Skeletal muscle tissue (tissue), 4 donors: ENCODE measurements around the gene VAT1. TPM values are rescaled to one million over a fixed set of nuclear protein-coding genes. Genes with fewer than 3 reads are reported as not detected.
"Not testable (repeated sequence)": the region's sequence is repeated elsewhere in the genome, so short reads cannot be mapped to it uniquely, and the experiment has no call there.

Experiments
- H3K27ac ChIP-seq: one replicate; pipeline ENCODE4 v1.7.0; 2013; ENCODE audit warnings: mild to moderate bottlenecking, low read depth, low read length, inconsistent platforms
- H3K27me3 ChIP-seq, 3 donors: one replicate each; pipeline ENCODE4 v1.7.0; 2013; ENCODE audit warnings: low read length in 3 of 3; ENCODE audit not compliant: control insufficient read depth in 3 of 3, insufficient read depth in 3 of 3
- H3K36me3 ChIP-seq, 3 donors: one replicate each; pipeline ENCODE4 v1.7.0; 2013; ENCODE audit warnings: low read length in 3 of 3; ENCODE audit not compliant: control insufficient read depth in 3 of 3, insufficient read depth in 3 of 3
- H3K4me1 ChIP-seq, 3 donors: one replicate each; pipeline ENCODE4 v1.7.0; 2013; ENCODE audit warnings: low read length in 3 of 3, mild to moderate bottlenecking in 3 of 3; ENCODE audit not compliant: control insufficient read depth in 3 of 3, insufficient read depth in 3 of 3
- H3K4me3 ChIP-seq, 3 donors: one replicate each; pipeline ENCODE4 v1.7.0; 2013; ENCODE audit warnings: low read length in 3 of 3
- H3K9ac ChIP-seq, 3 donors: one replicate each; pipeline ENCODE4 v1.7.0; 2013; ENCODE audit warnings: low read length in 3 of 3, mild to moderate bottlenecking in 3 of 3, moderate library complexity in 2 of 3, low read depth in 1 of 3
- H3K9me3 ChIP-seq, 3 donors: one replicate each; pipeline ENCODE4 v1.7.0; 2013; ENCODE audit warnings: low read length in 3 of 3; ENCODE audit not compliant: control insufficient read depth in 3 of 3
- total RNA-seq: library from RNA; depleted of rRNA; stranded (reverse); fragments of >200 nt; gene quantifications from one replicate; pipeline ENCODE4 v1.2.3, GENCODE V29; 2014
- donor health status: Osteomylitis.

VAT1 gene
- 40.2 TPM for total RNA-seq

DNA sequence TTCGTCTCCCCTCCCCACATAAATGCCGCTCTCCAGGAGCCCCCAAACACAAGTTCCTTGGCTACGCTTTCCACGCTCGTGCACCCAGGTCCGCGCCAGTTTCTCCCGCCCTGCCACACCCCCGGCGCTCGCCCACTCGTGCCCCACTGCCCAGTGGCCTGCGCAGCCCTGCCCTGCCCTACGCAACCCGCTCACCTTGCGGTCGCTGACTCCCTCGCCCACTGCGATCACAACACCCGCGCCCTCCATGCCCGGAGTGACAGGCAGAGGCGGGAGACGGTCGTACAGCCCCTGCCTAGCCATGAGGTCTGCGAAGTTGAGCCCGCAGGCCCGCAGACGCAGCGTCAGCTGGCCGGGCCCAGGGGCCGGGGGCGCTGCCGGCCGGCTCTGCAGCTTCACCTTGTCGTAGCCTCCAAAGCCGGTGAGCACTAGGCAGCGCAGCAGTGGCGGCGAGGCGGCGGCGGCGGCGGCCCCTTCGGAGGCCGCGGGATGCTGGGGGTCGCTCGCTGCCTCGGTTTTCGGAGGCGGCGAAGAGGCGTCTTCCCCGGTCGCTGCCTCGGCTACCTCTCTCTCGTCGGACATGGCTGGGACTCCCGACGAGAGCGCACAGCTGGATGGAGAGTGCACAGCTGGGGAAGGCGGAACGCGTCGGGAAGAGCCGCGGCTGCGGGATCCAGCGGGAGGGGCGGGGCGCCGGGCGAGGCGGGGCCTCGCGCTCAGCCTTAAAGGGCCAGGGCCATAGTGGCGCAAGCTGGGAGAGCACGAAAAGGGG, at the start of gene VAT1:
Gene VAT1 (minus strand): TSS at position 645 of the 772 bp plus-strand sequence. CDS start 63 bp downstream, at position 582.
- H3K27ac ChIP-seq: peak within 1 kb of the TSS; percentile 79
- H3K4me3 ChIP-seq: peak within 1 kb of the TSS; percentile 78 to 94 (median 94)
- H3K4me1 ChIP-seq: peaks cover 21 to 38% (median 26%) of the 10 kb centered on the region in 3 donors

DNA sequence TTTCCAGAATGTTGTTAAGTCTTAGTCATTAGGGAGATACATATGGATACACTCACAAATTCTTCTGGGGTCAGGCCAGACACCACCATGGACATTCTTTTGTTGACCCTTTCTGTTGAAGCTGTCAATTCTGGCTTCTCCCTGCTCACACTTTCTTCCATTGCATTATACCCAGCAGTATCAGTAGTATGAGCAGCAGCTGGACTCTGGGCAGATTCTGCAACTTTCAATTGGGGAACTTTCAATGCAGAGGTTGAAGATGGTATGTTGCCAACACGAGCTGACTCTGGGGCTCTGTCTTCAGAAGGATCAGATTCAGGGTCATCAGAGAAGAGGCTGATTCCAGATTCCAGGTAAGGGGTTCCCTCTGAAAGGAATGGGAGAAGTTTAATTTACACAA, 48.7 kb upstream of the VAT1 start:
- H3K36me3 ChIP-seq: peaks cover 2 to 11% (median 7%) of the 10 kb centered on the region in 3 donors
- no peak overlapping the region for H3K9ac ChIP-seq

More for the DNA sequence above, at the start of gene VAT1:
- H3K9me3 ChIP-seq: no peaks in the 10 kb centered on the region
- H3K27me3 ChIP-seq: no peaks in the 10 kb centered on the region
- peaks cover 8 to 11% (median 10%) of the 10 kb centered on the region in 3 donors for H3K36me3 ChIP-seq
- H3K9ac ChIP-seq: peak within 1 kb of the TSS; percentile 78 to 88 (median 82)

DNA sequence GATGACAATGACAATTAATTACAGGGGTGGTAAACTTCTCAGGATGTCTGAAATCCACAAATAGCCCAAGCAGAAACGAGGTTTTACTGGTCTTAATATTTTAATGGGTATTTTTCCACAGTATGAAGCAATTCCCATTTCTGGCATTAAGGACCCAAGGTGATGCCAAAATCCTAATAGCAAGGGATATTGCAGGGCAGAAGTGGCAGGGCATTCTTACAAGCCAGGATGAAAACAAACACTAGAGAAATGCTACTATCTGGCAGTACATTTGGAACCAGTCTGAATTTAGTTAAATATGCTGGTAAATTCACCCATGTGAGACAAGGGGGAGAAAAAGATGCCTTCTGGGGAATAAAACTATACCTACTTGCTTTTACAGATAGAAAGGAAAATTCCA, 48.1 kb upstream of the VAT1 start:
- Histone ChIP-seq H3K36me3 (peaks cover 2 to 15% (median 7%) of the 10 kb centered on the region in 3 donors), H3K9ac (no peak overlapping the region), H3K27ac (no peak overlapping the region)

More for the DNA sequence above, 48.7 kb upstream of the VAT1 start:
- no peaks in the 10 kb centered on the region for H3K4me1 ChIP-seq
- no peaks in the 10 kb centered on the region for H3K27me3 ChIP-seq
- no peak overlapping the region for H3K27ac ChIP-seq
- no peak overlapping the region for H3K4me3 ChIP-seq
- H3K9me3 ChIP-seq: no peaks in the 10 kb centered on the region

DNA sequence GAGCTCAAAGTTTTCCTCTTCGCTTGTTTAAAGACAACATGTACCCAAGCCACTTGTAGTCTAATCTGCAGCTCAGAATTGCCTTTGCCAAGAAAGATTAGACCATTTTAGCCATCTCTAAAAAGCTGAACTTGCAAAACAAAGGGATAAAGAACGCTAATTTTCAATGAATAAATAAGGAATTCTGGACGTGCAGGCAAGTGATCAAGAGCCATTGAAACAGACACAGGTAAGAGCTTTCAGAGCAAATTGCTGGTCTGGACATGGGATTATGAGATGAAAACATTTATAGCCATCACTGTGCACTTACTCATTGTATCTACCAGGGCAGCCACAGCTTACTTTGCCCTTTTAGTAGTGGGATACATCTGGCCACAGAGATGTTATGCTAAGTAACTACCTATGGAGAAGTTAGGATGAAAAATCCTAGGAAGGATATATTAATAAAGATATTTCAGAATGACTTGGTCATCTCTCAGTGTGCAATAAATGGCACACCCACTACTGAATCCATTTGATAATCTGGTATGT, 47.2 kb upstream of the VAT1 start:
- Histone ChIP-seq H3K4me1 (no peaks in the 10 kb centered on the region), H3K27ac (no peak overlapping the region), H3K9ac (no peak overlapping the region), H3K36me3 (peaks cover 2 to 16% (median 7%) of the 10 kb centered on the region in 3 donors), H3K27me3 (no peaks in the 10 kb centered on the region), H3K4me3 (no peak overlapping the region), H3K9me3 (no peaks in the 10 kb centered on the region)

More for the DNA sequence above, 48.1 kb upstream of the VAT1 start:
- Histone ChIP-seq H3K4me3 (no peak overlapping the region), H3K4me1 (no peaks in the 10 kb centered on the region), H3K9me3 (no peaks in the 10 kb centered on the region), H3K27me3 (no peaks in the 10 kb centered on the region)

DNA sequence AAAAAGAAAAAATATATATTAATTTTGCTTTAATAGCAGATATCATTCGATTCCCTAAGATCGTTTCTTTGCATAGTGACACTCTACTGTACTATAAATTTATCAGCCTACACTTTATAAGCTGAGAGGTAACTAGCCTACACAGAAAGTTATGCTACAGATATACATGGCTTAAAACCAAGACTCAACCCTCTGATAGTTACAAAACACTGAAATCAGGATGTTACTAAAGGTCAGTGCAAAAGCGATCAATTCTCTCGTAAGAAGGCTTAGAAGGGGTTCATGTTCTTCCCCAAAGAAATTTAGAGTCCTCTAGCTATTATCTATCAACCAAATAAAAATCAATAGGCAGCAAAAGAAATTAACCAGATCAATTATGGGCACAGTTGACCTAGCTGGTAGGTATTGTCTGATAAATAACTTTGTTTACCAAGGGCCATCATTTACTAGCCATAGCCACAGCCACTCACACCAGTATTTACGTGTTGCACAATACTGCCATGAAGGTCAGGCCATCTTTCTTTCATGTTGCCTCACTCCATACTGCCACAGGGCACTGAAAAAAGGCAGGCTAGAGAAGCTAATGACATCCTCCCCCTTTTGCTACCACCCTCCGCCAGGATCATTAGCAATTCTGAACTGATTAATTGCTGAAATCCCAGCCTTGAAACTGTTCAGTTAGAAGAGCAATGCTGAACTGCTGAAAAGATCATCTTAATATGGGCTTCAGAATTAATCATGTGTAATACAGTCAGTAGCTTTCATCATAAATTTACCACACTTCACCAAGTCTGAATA, 46.6 kb upstream of the VAT1 start:
- no peak overlapping the region for H3K27ac ChIP-seq
- H3K27me3 ChIP-seq: no peaks in the 10 kb centered on the region
- H3K9ac ChIP-seq: no peak overlapping the region
- H3K4me3 ChIP-seq: no peak overlapping the region
- H3K36me3 ChIP-seq: peaks cover 2 to 13% (median 3%) of the 10 kb centered on the region in 3 donors
- H3K4me1 ChIP-seq: no peaks in the 10 kb centered on the region
- H3K9me3 ChIP-seq: no peaks in the 10 kb centered on the region

DNA sequence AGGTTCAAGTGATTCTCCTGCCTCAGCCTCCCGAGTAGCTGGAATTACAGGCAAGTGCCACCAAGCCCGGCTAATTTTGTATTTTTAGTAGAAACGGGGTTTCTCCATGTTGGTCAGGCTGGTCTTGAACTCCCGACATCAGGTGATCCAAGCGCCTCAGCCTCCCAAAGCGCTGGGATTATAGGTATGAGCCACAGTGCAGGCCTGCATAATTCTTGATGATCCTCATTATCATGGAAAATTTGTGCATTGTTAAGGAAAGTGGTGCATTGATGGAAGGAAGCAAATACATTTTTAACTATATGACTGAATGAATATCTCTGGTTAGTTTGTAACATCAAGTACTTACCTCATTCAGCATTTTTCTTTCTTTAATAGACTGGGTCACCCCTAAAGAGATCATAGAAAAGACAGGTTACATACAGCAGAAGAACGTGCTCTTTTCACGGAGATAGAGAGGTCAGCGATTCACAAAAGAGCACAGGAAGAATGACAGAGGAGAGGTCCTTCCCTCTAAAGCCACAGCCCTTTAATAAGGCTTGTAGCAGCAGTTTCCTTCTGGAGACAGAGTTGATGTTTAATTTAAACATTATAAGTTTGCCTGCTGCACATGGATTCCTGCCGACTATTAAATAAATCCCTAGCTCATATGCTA, 40.9 kb upstream of the VAT1 start:
- Histone ChIP-seq H3K27me3 (no peaks in the 10 kb centered on the region), H3K9ac (no peak overlapping the region), H3K36me3 (peaks cover 0 to 5% (median 0%) of the 10 kb centered on the region in 3 donors), H3K4me3 (no peak overlapping the region), H3K27ac (no peak overlapping the region), H3K4me1 (no peaks in the 10 kb centered on the region), H3K9me3 (no peaks in the 10 kb centered on the region)

DNA sequence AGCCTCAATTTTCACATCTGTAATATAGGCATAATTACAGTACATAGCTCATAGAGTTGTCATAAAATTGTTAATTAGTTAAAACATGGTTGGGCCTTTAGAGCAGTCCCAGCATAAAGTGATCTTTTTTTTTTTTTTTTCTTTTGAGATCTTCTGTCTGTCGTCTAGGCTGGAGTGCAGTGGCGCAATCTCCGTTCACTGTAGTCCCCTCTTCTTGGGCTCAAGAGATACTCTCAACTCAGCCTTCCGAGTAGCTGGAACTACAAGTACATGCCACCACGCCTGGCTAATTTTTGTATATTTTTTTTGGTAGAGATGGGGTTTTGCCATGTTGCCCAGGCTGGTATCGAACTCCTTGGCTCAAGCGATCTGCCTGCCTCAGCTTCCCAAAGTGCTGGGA, 33.9 kb upstream of the VAT1 start:
- Histone ChIP-seq H3K9ac (no peak overlapping the region), H3K36me3 (peaks cover 2 to 8% (median 8%) of the 10 kb centered on the region in 3 donors), H3K4me3 (no peak overlapping the region), H3K27ac (no peak overlapping the region), H3K27me3 (no peaks in the 10 kb centered on the region), H3K4me1 (no peaks in the 10 kb centered on the region), H3K9me3 (no peaks in the 10 kb centered on the region)

DNA sequence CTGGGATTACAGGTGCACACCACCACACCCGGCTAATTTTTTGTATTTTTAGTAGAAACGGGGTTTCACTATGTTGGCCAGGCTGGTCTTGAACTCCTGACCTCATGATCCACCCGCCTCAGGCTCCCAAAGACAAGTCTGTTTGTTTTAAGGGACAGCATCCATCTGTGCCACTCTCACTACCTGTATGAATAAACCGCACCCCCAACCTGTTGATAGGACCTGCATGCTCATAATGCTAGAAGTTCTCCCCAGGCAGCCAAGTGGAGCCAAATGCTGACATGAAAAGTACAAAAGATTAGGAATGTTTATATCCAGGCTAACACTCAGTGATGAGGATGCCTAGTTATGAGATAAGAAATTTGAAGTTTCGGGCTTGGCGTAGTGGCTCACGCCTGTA, 30.8 kb upstream of the VAT1 start:
- not testable (repeated sequence) for H3K27me3 ChIP-seq, H3K9me3 ChIP-seq, H3K4me3 ChIP-seq, H3K27ac ChIP-seq, H3K4me1 ChIP-seq, H3K9ac ChIP-seq
- H3K36me3 ChIP-seq: peaks cover 2 to 12% (median 12%) of the 10 kb centered on the region in 3 donors

DNA sequence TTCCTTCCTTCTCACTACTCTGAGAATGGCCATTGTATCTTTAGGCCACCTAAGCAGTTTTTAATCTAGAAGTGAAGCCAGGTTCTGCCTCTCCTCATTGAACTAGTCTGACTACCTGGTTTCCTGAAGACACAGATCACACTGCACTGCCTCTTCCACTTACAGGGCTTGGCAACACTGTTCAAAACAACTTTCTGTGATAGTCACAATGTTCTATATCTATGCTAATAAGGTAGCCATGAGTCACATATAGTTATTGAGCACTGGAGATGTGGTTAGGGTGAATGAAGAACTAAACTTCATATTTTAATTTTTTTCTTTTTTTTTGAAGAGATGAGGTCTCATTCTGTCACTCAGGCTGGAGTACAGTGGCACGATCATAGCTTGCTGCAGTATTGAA, 29.8 kb upstream of the VAT1 start:
- H3K9ac ChIP-seq: no peak overlapping the region
- H3K4me3 ChIP-seq: no peak overlapping the region
- no peaks in the 10 kb centered on the region for H3K27me3 ChIP-seq
- H3K9me3 ChIP-seq: no peaks in the 10 kb centered on the region
- H3K4me1 ChIP-seq: no peaks in the 10 kb centered on the region
- H3K36me3 ChIP-seq: peaks cover 2 to 12% (median 11%) of the 10 kb centered on the region in 3 donors
- H3K27ac ChIP-seq: no peak overlapping the region
